GM23338 (cell line): ENCODE measurements around the gene PPP1R9B. TPM values are rescaled to one million over a fixed set of nuclear protein-coding genes. Genes with fewer than 3 reads are reported as not detected.

ENCODE experiments used
- ATAC-seq: fragments of 200-7000 bp; cut with Tn5 transposase; 3 replicates; pipeline ENCODE4 v1.9.1; 2020
- DNase-seq: peaks from one replicate; pipeline ENCODE4 v3.0.0-alpha.2; 2015; ENCODE audit warnings: low spot score
- H2AFZ ChIP-seq: fragments of 200-600 bp; sonication (generic); 2 replicates; pipeline ENCODE4 v1.8.0; 2016; ENCODE audit warnings: antibody characterized with exemption, mild to moderate bottlenecking, moderate library complexity
- H3F3A ChIP-seq: fragments of 200-600 bp; sonication (generic); replicated peaks from 2 replicates; pipeline ENCODE4 v1.8.0; 2017; ENCODE audit warnings: antibody characterized with exemption, mixed run types, low read depth
- H3K27ac ChIP-seq: fragments of 200-600 bp; sonication (generic); 2 replicates; pipeline ENCODE4 v1.6.1; 2016; ENCODE audit warnings: low read depth
- H3K27me3 ChIP-seq: fragments of 200-600 bp; sonication (generic); 2 replicates; pipeline ENCODE4 v1.8.0; 2016; ENCODE audit warnings: mild to moderate bottlenecking, mixed run types, moderate library complexity; ENCODE audit not compliant: insufficient read depth
- H3K36me3 ChIP-seq: fragments of 200-600 bp; sonication (generic); 2 replicates; pipeline ENCODE4 v1.8.0; 2016; ENCODE audit warnings: mild to moderate bottlenecking; ENCODE audit not compliant: insufficient read depth
- H3K4me1 ChIP-seq: fragments of 200-600 bp; sonication (generic); 2 replicates; pipeline ENCODE4 v1.8.0; 2016; ENCODE audit warnings: mild to moderate bottlenecking, moderate library complexity; ENCODE audit not compliant: insufficient read depth
- H3K4me2 ChIP-seq: fragments of 200-600 bp; sonication (generic); 2 replicates; pipeline ENCODE4 v1.7.1; 2017; ENCODE audit warnings: mixed run types
- H3K4me3 ChIP-seq: fragments of 200-600 bp; sonication (generic); 2 replicates; pipeline ENCODE4 v1.6.1; 2016; ENCODE audit warnings: mixed run types
- H3K79me2 ChIP-seq: fragments of 200-600 bp; sonication (generic); replicated peaks from 2 replicates; pipeline ENCODE4 v1.8.0; 2017; ENCODE audit warnings: mild to moderate bottlenecking; ENCODE audit not compliant: insufficient read depth
- H3K9me2 ChIP-seq: fragments of 200-600 bp; sonication (generic); 2 replicates; pipeline ENCODE4 v1.8.0; 2017; ENCODE audit not compliant: insufficient read depth
- H4K20me1 ChIP-seq: fragments of 200-600 bp; sonication (generic); replicated peaks from 2 replicates; pipeline ENCODE4 v1.8.0; 2017; ENCODE audit warnings: mild to moderate bottlenecking; ENCODE audit not compliant: insufficient read depth
- H3K27ac Mint-ChIP-seq: 2 replicates; pipeline ENCODE4 v1.8.0; 2020; ENCODE audit warnings: inconsistent platforms, mild to moderate bottlenecking, moderate library complexity, mixed read lengths
- H3K27me3 Mint-ChIP-seq: 3 replicates; pipeline ENCODE4 v1.8.0; 2022; ENCODE audit warnings: low read depth, mild to moderate bottlenecking, moderate library complexity, mixed read lengths, inconsistent platforms; ENCODE audit not compliant: insufficient read depth, poor library complexity
- H3K36me3 Mint-ChIP-seq: 3 replicates; pipeline ENCODE4 v1.8.0; 2021; ENCODE audit warnings: low read depth, mild to moderate bottlenecking, inconsistent platforms, moderate library complexity, mixed read lengths
- H3K4me1 Mint-ChIP-seq: 3 replicates; pipeline ENCODE4 v1.8.0; 2020; ENCODE audit warnings: mild to moderate bottlenecking, inconsistent platforms, mixed read lengths
- H3K4me3 Mint-ChIP-seq: 3 replicates; pipeline ENCODE4 v1.8.0; 2021; ENCODE audit warnings: moderate library complexity, mild to moderate bottlenecking, inconsistent platforms, mixed read lengths
- H3K9me3 Mint-ChIP-seq: 3 replicates; pipeline ENCODE4 v1.8.0; 2020; ENCODE audit warnings: moderate library complexity, mild to moderate bottlenecking, inconsistent platforms, mixed read lengths
- CREB1 ChIP-seq: fragments of 250-450 bp; sonication (Bioruptor Pico); IDR thresholded peaks from 2 replicates; pipeline ENCODE4 v1.5.0; 2020; ENCODE audit warnings: low read depth, mild to moderate bottlenecking, moderate library complexity
- EZH2 ChIP-seq: fragments of 200-600 bp; sonication (generic); IDR thresholded peaks from one replicate; pipeline ENCODE4 v1.8.0; 2017; ENCODE audit warnings: antibody characterized with exemption, mild to moderate bottlenecking, low read depth; ENCODE audit not compliant: unreplicated experiment
- EZH2phosphoT487 ChIP-seq: fragments of 200-600 bp; sonication (generic); IDR thresholded peaks from one replicate; pipeline ENCODE4 v1.8.1; 2018; ENCODE audit warnings: antibody characterized with exemption; ENCODE audit not compliant: unreplicated experiment
- JUNB ChIP-seq: IDR thresholded peaks from one replicate; pipeline ENCODE4 v1.6.1; 2016; ENCODE audit warnings: antibody characterized with exemption; ENCODE audit not compliant: unreplicated experiment
- NANOG ChIP-seq: IDR thresholded peaks from 2 replicates; pipeline ENCODE4 v1.6.1; 2016; ENCODE audit warnings: antibody characterized with exemption, borderline replicate concordance
- POLR2AphosphoS5 ChIP-seq: IDR thresholded peaks from 2 replicates; pipeline ENCODE4 v1.6.1; 2016; ENCODE audit warnings: antibody characterized with exemption, low read depth
- STAT1 ChIP-seq: IDR thresholded peaks from one replicate; pipeline ENCODE4 v1.6.1; 2016; ENCODE audit warnings: antibody characterized with exemption; ENCODE audit not compliant: unreplicated experiment
- ZNF114 ChIP-seq: fragments of 250-450 bp; sonication (Bioruptor Pico); IDR thresholded peaks from 2 replicates; pipeline ENCODE4 v1.5.0; 2020; ENCODE audit warnings: mild to moderate bottlenecking, moderate library complexity
- ZNF331 ChIP-seq: fragments of 250-450 bp; sonication (Bioruptor Pico); IDR thresholded peaks from 2 replicates; pipeline ENCODE4 v1.5.0; 2020; ENCODE audit warnings: low read depth, mild to moderate bottlenecking, moderate library complexity
- polyA plus RNA-seq: library from polyadenylated mRNA; unstranded; fragments of >200 nt; fragmentation: Nextera tagmentation; extraction: Ambion mirVana; gene quantifications from 2 replicates; pipeline ENCODE4 v1.2.1, GENCODE V29; 2016
- total RNA-seq: library from RNA; depleted of rRNA; stranded (reverse); fragments of >200 nt; shearing (Covaris generic); gene quantifications from 2 replicates; pipeline ENCODE4 v1.2.3, GENCODE V29; 2014
- TF ChIP-seq, protein P1 (sequence below): IDR thresholded peaks from 2 replicates; pipeline ENCODE4 v1.6.1; 2016; ENCODE audit warnings: antibody characterized with exemption
- TF ChIP-seq, protein P2 (sequence below): IDR thresholded peaks from one replicate; pipeline ENCODE4 v1.6.1; 2018; ENCODE audit warnings: antibody characterized with exemption; ENCODE audit not compliant: unreplicated experiment
- TF ChIP-seq, protein P3 (sequence below), 2 experiments: fragments of 200-600 bp in 1 of 2; sonication (generic) in 1 of 2; conservative IDR thresholded peaks; 2 replicates each; pipeline versions ENCODE4 v1.5.1 to v1.6.1; 2016 to 2017; ENCODE audit warnings: antibody characterized with exemption in 2 of 2, low read depth in 2 of 2, mild to moderate bottlenecking in 2 of 2, moderate library complexity in 1 of 2
- TF ChIP-seq, protein P4 (sequence below): fragments of 250-450 bp; sonication (Bioruptor Pico); IDR thresholded peaks from 2 replicates; pipeline ENCODE4 v1.5.0; 2020; ENCODE audit warnings: mild to moderate bottlenecking, moderate library complexity

Gene PPP1R9B
- total and polyA plus RNA-seq, 2 experiments from 2014 or later, result 2.1 to 10.5 TPM

DNA sequence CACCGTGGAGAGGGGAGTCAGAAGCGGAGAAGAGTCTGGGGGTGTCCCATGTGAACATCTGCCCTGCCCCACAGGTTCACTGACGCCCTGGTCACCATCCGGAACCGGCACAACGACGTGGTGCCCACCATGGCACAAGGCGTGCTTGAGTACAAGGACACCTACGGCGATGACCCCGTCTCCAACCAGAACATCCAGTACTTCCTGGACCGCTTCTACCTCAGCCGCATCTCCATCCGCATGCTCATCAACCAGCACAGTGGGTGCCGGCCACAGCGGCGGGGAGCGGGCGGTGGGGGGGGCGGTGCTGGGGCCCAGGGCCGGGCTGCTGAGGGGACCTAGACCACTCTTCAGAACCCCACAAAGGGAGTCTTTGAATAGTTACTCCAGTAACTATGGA lies 44.7 kb downstream of the PPP1R9B start:
- ATAC-seq, result no peak
- Histone ChIP-seq H3K4me1 (peaks cover 10% of the 10 kb centered on the region; the same call in 1 of the 2 replicates), H3K36me3 (no peaks in the 10 kb centered on the region), H3K4me3 (no peak overlapping the region), H3K27me3 (no peaks in the 10 kb centered on the region), H3K79me2 (no peaks in the 10 kb centered on the region), H3K27ac (no peak overlapping the region), H4K20me1 (no peaks in the 10 kb centered on the region), H3K4me2 (no peak overlapping the region), H2AFZ (no peak overlapping the region), H3F3A (no peaks in the 10 kb centered on the region), H3K9me2 (no peaks in the 10 kb centered on the region)
- TF ChIP-seq, protein P1, sequence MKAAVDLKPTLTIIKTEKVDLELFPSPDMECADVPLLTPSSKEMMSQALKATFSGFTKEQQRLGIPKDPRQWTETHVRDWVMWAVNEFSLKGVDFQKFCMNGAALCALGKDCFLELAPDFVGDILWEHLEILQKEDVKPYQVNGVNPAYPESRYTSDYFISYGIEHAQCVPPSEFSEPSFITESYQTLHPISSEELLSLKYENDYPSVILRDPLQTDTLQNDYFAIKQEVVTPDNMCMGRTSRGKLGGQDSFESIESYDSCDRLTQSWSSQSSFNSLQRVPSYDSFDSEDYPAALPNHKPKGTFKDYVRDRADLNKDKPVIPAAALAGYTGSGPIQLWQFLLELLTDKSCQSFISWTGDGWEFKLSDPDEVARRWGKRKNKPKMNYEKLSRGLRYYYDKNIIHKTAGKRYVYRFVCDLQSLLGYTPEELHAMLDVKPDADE, result no peak
- TF ChIP-seq POLR2AphosphoS5, result no peak
- TF ChIP-seq, protein P2, sequence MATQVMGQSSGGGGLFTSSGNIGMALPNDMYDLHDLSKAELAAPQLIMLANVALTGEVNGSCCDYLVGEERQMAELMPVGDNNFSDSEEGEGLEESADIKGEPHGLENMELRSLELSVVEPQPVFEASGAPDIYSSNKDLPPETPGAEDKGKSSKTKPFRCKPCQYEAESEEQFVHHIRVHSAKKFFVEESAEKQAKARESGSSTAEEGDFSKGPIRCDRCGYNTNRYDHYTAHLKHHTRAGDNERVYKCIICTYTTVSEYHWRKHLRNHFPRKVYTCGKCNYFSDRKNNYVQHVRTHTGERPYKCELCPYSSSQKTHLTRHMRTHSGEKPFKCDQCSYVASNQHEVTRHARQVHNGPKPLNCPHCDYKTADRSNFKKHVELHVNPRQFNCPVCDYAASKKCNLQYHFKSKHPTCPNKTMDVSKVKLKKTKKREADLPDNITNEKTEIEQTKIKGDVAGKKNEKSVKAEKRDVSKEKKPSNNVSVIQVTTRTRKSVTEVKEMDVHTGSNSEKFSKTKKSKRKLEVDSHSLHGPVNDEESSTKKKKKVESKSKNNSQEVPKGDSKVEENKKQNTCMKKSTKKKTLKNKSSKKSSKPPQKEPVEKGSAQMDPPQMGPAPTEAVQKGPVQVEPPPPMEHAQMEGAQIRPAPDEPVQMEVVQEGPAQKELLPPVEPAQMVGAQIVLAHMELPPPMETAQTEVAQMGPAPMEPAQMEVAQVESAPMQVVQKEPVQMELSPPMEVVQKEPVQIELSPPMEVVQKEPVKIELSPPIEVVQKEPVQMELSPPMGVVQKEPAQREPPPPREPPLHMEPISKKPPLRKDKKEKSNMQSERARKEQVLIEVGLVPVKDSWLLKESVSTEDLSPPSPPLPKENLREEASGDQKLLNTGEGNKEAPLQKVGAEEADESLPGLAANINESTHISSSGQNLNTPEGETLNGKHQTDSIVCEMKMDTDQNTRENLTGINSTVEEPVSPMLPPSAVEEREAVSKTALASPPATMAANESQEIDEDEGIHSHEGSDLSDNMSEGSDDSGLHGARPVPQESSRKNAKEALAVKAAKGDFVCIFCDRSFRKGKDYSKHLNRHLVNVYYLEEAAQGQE, result no peak
- no peak for TF ChIP-seq CREB1 (CRISPR knock-in tag)
- TF ChIP-seq EZH2phosphoT487, result no peak
- TF ChIP-seq STAT1, result no peak
- no peak for TF ChIP-seq EZH2
- TF ChIP-seq, protein P3, sequence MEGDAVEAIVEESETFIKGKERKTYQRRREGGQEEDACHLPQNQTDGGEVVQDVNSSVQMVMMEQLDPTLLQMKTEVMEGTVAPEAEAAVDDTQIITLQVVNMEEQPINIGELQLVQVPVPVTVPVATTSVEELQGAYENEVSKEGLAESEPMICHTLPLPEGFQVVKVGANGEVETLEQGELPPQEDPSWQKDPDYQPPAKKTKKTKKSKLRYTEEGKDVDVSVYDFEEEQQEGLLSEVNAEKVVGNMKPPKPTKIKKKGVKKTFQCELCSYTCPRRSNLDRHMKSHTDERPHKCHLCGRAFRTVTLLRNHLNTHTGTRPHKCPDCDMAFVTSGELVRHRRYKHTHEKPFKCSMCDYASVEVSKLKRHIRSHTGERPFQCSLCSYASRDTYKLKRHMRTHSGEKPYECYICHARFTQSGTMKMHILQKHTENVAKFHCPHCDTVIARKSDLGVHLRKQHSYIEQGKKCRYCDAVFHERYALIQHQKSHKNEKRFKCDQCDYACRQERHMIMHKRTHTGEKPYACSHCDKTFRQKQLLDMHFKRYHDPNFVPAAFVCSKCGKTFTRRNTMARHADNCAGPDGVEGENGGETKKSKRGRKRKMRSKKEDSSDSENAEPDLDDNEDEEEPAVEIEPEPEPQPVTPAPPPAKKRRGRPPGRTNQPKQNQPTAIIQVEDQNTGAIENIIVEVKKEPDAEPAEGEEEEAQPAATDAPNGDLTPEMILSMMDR (conservative IDR thresholded peaks at IDR 0.05; ENCODE audit: low read depth in 2 of 2), result no peak
- no peak for TF ChIP-seq ZNF331 (CRISPR knock-in tag)
- TF ChIP-seq NANOG, result no peak
- no peak for TF ChIP-seq ZNF114 (CRISPR knock-in tag)
- TF ChIP-seq JUNB, result no peak
- TF ChIP-seq, protein P4, sequence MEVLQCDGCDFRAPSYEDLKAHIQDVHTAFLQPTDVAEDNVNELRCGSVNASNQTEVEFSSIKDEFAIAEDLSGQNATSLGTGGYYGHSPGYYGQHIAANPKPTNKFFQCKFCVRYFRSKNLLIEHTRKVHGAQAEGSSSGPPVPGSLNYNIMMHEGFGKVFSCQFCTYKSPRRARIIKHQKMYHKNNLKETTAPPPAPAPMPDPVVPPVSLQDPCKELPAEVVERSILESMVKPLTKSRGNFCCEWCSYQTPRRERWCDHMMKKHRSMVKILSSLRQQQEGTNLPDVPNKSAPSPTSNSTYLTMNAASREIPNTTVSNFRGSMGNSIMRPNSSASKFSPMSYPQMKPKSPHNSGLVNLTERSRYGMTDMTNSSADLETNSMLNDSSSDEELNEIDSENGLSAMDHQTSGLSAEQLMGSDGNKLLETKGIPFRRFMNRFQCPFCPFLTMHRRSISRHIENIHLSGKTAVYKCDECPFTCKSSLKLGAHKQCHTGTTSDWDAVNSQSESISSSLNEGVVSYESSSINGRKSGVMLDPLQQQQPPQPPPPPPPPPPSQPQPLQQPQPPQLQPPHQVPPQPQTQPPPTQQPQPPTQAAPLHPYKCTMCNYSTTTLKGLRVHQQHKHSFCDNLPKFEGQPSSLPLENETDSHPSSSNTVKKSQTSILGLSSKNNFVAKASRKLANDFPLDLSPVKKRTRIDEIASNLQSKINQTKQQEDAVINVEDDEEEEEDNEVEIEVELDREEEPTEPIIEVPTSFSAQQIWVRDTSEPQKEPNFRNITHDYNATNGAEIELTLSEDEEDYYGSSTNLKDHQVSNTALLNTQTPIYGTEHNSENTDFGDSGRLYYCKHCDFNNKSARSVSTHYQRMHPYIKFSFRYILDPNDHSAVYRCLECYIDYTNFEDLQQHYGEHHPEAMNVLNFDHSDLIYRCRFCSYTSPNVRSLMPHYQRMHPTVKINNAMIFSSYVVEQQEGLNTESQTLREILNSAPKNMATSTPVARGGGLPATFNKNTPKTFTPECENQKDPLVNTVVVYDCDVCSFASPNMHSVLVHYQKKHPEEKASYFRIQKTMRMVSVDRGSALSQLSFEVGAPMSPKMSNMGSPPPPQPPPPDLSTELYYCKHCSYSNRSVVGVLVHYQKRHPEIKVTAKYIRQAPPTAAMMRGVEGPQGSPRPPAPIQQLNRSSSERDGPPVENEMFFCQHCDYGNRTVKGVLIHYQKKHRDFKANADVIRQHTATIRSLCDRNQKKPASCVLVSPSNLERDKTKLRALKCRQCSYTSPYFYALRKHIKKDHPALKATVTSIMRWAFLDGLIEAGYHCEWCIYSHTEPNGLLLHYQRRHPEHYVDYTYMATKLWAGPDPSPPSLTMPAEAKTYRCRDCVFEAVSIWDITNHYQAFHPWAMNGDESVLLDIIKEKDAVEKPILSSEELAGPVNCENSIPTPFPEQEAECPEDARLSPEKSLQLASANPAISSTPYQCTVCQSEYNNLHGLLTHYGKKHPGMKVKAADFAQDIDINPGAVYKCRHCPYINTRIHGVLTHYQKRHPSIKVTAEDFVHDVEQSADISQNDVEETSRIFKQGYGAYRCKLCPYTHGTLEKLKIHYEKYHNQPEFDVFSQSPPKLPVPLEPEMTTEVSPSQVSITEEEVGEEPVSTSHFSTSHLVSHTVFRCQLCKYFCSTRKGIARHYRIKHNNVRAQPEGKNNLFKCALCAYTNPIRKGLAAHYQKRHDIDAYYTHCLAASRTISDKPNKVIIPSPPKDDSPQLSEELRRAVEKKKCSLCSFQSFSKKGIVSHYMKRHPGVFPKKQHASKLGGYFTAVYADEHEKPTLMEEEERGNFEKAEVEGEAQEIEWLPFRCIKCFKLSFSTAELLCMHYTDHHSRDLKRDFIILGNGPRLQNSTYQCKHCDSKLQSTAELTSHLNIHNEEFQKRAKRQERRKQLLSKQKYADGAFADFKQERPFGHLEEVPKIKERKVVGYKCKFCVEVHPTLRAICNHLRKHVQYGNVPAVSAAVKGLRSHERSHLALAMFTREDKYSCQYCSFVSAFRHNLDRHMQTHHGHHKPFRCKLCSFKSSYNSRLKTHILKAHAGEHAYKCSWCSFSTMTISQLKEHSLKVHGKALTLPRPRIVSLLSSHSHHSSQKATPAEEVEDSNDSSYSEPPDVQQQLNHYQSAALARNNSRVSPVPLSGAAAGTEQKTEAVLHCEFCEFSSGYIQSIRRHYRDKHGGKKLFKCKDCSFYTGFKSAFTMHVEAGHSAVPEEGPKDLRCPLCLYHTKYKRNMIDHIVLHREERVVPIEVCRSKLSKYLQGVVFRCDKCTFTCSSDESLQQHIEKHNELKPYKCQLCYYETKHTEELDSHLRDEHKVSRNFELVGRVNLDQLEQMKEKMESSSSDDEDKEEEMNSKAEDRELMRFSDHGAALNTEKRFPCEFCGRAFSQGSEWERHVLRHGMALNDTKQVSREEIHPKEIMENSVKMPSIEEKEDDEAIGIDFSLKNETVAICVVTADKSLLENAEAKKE, result no peak
- H3K27ac Mint-ChIP-seq, result peak overlapping the region; percentile 72; the same call in 1 of the 2 replicates
- H3K36me3 Mint-ChIP-seq, result no peaks in the 10 kb centered on the region; the same call in 2 of the 3 replicates
- H3K4me1 Mint-ChIP-seq, result peaks cover 14% of the 10 kb centered on the region
- peaks cover 12% of the 10 kb centered on the region for H3K27me3 Mint-ChIP-seq
- no peak for DNase-seq
- H3K9me3 Mint-ChIP-seq, result no peaks in the 10 kb centered on the region
- H3K4me3 Mint-ChIP-seq, result no peak overlapping the region
